ENCODE results near the gene CNIH2.
A peak's percentile ranks its signal among the peaks of the same experiment; 100 is the strongest.

Gene CNIH2

DNA sequence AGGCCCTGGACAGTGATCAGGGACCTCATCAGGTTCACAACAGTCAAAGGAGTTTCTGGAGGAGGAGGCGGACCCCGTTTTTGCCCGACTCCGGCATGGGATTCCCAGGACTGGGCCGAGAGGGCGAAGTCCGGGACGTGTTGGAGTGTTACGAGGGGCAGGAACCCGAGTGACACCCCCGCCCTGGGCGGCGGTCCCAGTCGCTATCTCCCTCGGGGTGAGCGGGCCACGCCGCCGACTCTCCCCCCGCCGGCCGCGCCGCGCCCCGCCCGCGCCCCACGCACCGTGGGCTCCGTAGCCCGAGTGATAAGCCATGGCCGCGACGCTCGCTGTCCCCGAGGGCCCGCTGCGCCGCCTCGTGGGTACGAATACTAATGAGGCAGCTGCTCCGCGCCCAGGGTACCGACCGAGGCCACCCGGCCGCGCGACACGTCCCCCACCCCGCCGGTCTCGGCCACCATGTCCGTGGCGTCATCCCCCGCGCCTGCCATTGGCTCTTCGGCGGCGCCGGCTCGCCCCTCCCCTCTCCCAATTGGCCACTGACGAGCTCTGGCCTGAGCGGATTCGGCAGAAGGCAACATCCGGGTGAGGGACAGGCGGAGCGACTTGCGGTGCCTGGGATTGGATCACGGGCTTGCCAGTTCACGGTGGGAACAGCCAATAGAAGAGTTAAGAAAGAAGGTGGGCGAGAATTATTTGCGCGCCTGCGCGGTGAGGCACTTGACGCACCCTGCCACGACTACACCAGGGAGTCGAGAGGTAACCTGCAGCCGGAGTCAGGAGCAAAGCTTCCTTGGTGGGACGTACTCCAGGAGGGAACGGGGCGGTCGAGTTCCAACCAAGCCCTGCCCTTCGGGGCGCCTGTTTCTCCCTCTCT lies 10.9 kb downstream of the CNIH2 start, which contains the start of gene YIF1A:
YIF1A (minus strand) TSS at position 473 of the 877 bp plus-strand sequence; CDS start at position 315, 158 bp downstream.
- peaks cover 3% of the 10 kb centered on the region for H3K36me3 Mint-ChIP-seq (ENCODE audit: low read depth)
- H3K9me3 Mint-ChIP-seq = no peaks in the 10 kb centered on the region
- H3K4me3 Mint-ChIP-seq = peak within 1 kb of the TSS; percentile 90
- peak within 1 kb of the TSS; percentile 88 for H3K27ac Mint-ChIP-seq
- peaks cover 20% of the 10 kb centered on the region for H3K27me3 Mint-ChIP-seq
- peaks cover 34% of the 10 kb centered on the region for H3K4me1 Mint-ChIP-seq (ENCODE audit: low read depth)

DNA sequence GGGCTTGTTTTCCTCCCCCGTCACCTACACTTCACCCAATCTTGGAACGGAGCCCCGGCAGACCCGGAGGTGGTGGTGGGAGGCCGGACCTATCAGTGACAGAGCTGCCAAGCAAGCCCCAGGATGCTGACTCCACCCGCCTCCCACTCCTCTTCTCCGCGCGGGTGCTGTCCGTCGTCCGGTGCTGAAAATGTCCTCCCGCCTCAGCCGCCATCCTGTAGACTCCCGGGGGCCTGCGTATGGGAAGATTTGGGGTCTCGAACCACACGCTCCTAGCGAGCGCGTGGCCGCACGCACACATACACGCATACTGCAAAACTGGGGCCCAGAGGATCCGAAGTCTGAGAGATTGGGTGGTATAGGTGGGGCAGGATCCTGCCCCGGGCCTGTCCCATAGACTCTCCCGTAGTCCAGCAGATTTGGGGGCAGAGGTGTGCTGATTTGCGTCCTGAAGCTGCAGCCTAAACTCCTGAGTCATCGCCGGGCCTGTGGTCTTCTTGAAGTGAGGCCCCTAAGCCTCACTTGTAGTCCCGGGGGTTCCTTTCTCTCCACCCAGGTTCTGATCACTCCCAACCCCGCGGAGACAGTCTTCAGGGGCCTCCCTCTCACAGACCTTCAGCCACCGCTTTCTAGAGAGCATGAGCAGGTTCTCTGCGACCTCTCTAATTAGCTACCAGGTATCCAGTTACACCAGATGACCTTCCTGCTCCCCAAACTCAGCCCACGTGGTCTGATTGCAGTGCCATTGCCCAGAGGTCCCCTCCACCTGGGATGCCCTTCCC lies 11.8 kb downstream of the CNIH2 start:
- Mint-ChIP-seq H3K4me3 (peak overlapping the region; percentile 90), H3K27me3 (peaks cover 20% of the 10 kb centered on the region), H3K9me3 (no peaks in the 10 kb centered on the region), H3K4me1 (ENCODE audit: low read depth) (peaks cover 34% of the 10 kb centered on the region), H3K27ac (peak overlapping the region; percentile 88), H3K36me3 (ENCODE audit: low read depth) (peaks cover 3% of the 10 kb centered on the region)

DNA sequence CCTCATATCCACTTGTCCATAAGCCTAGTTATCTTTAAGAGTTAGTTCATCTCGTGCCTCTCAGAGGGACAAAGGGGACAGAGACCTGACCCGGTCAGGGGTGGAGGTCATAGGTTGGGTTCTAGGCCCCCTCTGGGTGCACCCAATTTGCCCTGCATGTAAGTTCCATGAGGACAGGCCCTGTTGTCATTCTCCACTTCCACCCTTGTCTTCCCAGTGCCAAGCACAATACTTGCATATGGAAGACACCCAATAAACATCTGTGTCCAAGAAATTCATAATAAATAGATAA lies 12.3 kb downstream of the CNIH2 start:
- peaks cover 20% of the 10 kb centered on the region for H3K27me3 Mint-ChIP-seq
- H3K27ac Mint-ChIP-seq = no peak overlapping the region
- H3K4me3 Mint-ChIP-seq = peak overlapping the region; percentile 90

DNA sequence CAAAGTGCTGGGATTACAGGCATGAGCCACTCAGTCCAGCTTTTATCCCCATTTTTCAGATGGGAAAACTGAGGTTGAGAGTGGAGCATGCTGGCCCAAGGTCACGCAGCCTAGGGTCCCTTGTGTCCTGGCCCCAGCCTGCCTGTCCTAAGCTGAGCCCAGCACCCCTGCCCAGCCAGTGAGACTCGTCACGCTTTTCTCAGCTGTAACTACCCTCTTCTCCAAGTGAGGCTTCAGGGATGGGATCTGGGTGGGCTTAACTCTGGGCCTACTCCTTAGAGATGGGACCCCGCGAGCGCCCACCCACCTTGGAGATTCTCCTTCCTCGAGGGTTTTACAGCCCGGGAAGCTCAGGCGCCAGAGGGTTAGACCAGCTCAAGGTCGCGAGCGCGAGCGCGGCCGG lies 13.3 kb downstream of the CNIH2 start:
- no peaks in the 10 kb centered on the region for H3K9me3 Mint-ChIP-seq
- H3K4me3 Mint-ChIP-seq = no peak overlapping the region
- peaks cover 3% of the 10 kb centered on the region for H3K36me3 Mint-ChIP-seq (ENCODE audit: low read depth)
- peaks cover 34% of the 10 kb centered on the region for H3K4me1 Mint-ChIP-seq (ENCODE audit: low read depth)
- H3K27ac Mint-ChIP-seq = no peak overlapping the region
- peaks cover 20% of the 10 kb centered on the region for H3K27me3 Mint-ChIP-seq

More for the DNA sequence above, 12.3 kb downstream of the CNIH2 start:
- Mint-ChIP-seq H3K4me1 (ENCODE audit: low read depth) (peaks cover 34% of the 10 kb centered on the region), H3K36me3 (ENCODE audit: low read depth) (peaks cover 3% of the 10 kb centered on the region), H3K9me3 (no peaks in the 10 kb centered on the region)

DNA sequence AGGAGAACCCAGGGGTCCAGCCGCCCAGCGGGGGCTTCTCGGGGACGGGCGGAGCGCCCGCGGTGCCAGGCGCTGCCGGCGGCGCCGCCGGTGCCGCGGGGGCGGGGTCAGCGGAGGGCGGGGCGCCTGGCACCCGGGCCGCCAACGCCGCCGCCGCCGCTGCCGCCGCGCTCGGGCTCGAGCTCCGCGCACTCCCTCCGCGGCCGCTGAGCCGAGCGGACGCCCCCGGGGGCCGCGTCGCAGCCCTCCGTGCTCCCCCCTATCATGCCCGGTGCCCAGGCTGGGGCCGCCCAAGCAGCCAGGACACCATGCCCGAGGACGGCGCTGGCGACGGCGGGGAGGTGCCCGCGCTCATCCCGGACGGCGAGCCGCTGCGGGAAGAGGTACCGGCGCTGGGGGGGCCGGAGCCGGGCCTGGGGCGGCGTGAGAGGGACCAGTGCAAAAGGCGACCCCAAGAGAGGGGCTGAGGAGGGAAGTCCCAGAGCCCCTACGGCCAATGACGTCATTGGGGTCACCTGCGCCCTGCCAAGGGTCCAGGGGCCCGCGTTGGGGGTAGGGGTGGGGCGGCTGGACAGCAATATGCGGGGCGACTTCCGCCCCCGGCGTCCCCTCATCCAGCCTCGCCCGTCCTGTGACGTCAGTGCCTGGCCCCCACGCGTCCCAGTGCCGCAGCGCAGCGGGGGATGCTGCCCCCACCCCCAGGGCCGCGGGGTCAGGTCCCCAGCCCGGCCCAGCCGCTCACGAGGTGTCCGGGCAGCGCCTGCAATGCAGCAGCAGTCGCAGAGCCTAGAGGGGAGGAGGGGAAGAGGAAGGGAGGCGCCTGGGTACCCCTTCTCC lies 13.9 kb downstream of the CNIH2 start, which contains the start of gene TMEM151A:
TMEM151A (plus strand) TSS at position 189 of the 837 bp plus-strand sequence; CDS start at position 309, 120 bp downstream.
- Mint-ChIP-seq H3K9me3 (no peaks in the 10 kb centered on the region), H3K36me3 (ENCODE audit: low read depth) (peaks cover under 1% of the 10 kb centered on the region), H3K27ac (no peak within 1 kb of the TSS), H3K4me3 (peak within 1 kb of the TSS; percentile 90), H3K4me1 (ENCODE audit: low read depth) (peaks cover 34% of the 10 kb centered on the region), H3K27me3 (peaks cover 20% of the 10 kb centered on the region)

DNA sequence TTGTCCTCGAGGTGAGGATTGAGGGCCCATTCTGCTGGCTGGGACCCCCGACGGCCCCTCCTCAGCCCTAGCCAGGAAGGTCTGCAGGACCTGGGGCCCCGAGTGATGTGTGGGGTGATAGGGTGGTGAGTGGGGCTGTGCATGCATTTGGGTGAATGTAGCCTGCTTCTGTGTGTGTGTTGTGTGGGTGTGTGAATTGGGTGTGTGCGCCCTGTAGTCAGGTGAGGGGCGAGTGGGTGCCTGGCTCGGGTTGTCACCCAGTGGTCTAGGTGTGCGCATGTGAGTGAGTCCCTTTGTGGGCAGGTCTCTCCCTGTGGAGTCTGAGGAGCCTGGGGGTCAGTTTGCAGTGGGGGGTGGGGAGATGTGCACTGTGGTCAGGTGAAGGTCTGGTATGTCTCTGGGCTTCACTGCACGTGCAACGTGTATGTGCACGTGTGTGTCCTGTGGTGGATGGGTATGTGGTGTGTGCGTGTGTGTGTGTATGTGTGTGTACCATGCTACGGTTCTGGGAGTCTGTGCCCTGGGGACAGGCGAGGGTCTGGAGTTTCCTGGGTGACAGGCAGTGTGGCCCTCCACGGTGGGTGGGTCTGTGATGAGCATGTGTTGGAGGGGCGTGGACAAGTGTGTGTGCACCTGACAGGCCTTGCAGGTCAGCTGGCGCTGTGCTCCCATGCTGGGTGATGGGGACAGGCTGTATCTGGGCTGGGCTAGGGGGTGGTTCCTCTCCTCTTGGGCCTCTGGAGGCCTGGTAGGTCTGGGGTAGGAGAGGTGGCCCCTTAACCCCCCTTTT lies 14.8 kb downstream of the CNIH2 start:
- no peaks in the 10 kb centered on the region for H3K9me3 Mint-ChIP-seq
- no peaks in the 10 kb centered on the region for H3K36me3 Mint-ChIP-seq (ENCODE audit: low read depth)
- H3K27ac Mint-ChIP-seq = no peak overlapping the region
- H3K4me1 Mint-ChIP-seq (ENCODE audit: low read depth) = peaks cover 27% of the 10 kb centered on the region
- H3K4me3 Mint-ChIP-seq = peak overlapping the region; percentile 47
- H3K27me3 Mint-ChIP-seq = peaks cover 20% of the 10 kb centered on the region

DNA sequence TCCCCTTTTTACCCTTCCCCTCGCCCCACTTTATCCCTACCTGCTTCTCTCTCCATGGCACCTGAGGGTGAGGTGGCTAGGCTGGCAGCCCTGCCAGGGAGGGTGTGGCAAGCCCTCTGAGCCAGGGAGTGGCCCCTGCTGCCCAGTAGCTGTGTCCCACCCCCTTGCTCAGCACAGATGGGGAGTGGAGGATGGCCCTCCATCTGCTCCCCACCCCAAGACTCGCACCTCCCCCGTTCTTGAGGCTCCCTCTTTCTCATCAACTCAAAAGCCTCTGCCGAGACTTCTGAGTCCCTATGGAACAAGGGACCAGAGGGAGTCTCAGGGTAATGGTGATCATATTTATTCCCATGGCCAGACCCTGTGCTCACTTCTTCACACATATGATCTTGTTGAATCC lies 15.4 kb downstream of the CNIH2 start:
- Mint-ChIP-seq H3K36me3 (ENCODE audit: low read depth) (no peaks in the 10 kb centered on the region), H3K9me3 (no peaks in the 10 kb centered on the region), H3K27ac (no peak overlapping the region), H3K4me3 (no peak overlapping the region), H3K4me1 (ENCODE audit: low read depth) (peaks cover 27% of the 10 kb centered on the region), H3K27me3 (peaks cover 20% of the 10 kb centered on the region)

DNA sequence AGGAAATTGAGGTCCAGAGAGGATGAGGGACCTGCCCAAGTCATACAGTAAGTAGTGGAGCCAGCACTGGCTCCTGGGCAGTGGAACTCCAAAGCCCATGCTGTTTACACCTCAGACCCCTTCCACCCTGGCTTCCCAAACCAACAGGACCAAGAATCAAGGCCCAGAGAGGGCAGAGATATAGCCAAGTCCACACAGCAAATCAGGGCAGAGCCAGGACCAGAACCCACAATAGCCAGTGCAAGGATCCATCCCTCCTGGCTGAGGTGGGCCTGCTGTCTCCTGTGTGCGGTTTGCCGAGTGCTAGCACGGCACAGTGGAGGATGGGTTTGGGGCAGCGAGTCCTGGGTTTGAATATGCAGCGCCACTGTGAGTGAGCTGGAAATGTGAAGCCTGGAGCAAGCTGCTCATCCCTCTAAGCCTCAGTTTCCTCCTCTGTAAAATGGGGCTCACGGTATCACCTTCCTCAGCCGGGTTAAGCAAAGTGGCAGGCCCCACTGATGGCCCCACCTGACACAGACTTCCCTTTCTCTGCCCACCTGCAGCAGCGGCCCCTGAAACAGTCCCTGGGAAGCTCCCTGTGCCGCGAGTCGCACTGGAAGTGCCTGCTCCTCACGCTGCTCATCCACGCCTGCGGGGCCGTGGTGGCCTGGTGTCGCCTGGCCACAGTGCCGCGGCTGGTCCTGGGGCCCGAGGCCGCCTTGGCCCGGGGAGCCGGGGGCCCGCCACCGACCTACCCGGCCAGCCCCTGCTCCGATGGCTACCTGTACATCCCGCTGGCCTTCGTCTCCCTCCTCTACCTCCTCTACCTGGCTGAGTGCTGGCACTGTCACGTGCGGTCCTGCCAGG lies 16.0 kb downstream of the CNIH2 start:
- Mint-ChIP-seq H3K36me3 (ENCODE audit: low read depth) (no peaks in the 10 kb centered on the region), H3K27me3 (peaks cover 20% of the 10 kb centered on the region), H3K9me3 (no peaks in the 10 kb centered on the region), H3K4me1 (ENCODE audit: low read depth) (peaks cover 26% of the 10 kb centered on the region), H3K27ac (no peak overlapping the region), H3K4me3 (no peak overlapping the region)

DNA sequence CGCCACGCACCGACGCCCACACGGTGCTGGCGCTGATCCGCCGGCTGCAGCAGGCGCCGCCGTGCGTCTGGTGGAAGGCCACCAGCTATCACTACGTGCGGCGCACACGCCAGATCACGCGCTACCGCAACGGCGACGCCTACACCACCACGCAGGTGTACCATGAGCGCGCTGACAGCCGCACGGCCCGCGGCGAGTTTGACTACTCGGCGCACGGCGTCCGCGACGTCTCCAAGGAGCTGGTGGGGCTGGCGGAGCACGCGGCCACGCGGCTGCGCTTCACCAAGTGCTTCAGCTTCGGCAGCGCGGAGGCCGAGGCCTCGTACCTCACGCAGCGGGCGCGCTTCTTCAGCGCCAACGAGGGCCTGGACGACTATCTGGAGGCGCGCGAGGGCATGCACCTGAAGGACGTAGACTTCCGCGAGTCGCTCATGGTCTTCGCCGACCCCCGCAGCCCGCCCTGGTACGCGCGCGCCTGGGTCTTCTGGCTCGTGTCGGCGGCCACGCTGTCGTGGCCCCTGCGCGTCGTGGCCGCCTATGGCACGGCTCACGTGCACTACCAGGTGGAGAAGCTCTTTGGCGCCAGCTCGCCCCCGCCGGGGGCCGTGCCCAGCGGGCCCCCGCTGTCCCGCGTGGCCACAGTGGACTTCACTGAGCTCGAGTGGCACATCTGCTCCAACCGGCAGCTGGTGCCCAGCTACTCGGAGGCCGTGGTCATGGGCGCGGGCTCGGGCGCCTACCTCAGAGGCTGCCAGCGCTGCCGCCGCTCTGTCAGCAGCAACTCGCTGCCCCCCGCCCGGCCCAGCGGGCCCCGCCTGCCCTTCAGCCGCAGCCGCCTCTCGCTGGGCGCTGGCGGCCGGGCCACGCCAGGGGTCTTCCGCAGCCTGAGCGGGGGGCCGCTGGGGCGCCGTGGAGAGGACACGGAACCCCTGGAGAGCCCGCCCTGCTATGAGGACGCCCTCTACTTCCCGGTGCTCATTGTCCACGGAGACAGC lies 16.9 kb downstream of the CNIH2 start:
- Mint-ChIP-seq H3K4me3 (no peak overlapping the region), H3K4me1 (ENCODE audit: low read depth) (peaks cover 17% of the 10 kb centered on the region), H3K9me3 (no peaks in the 10 kb centered on the region), H3K36me3 (ENCODE audit: low read depth) (no peaks in the 10 kb centered on the region), H3K27ac (no peak overlapping the region), H3K27me3 (peaks cover 20% of the 10 kb centered on the region)

DNA sequence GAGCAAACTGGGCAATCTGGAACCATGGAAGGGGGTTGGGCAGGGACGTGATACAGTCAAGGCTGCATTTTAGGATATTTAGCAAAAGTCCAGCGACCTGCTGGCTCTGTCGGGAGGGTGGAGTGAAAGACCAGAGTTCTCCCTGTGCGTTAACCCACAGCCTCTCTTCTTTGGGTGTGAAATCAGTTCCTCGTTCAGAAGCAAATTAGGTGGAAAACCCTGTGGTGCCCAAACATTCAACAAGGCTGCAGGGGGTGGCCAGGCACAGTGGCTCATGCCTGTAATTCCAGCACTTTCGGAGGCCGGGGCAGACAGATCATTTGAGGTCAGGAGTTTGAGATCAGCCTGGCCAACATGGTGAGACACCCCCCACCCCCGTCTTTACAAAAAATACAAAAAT lies 19.6 kb downstream of the CNIH2 start:
- Mint-ChIP-seq H3K27ac (no peak overlapping the region), H3K9me3 (no peaks in the 10 kb centered on the region), H3K27me3 (peaks cover 11% of the 10 kb centered on the region), H3K4me1 (ENCODE audit: low read depth) (peaks cover 4% of the 10 kb centered on the region), H3K4me3 (no peak overlapping the region), H3K36me3 (ENCODE audit: low read depth) (no peaks in the 10 kb centered on the region)

DNA sequence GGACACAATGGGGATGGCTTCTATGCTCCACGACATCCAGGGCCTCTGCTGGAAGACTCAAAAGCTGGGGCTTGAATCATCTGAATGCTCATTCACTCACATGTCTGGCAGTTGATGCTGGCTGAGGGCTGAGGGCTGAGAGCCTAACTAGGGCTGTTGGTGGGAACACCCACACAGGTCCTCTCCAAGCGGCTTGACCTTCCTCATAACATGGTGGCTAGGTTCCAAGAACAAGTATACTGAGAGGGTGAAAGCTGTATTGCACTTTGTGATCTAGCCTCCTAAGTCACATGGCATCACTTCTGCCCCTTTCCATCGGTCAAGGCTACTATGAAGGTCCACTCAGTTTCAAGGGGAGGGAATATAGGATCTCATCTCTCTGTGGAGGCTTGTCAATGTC lies 21.2 kb downstream of the CNIH2 start:
- H3K27ac Mint-ChIP-seq = no peak overlapping the region

DNA sequence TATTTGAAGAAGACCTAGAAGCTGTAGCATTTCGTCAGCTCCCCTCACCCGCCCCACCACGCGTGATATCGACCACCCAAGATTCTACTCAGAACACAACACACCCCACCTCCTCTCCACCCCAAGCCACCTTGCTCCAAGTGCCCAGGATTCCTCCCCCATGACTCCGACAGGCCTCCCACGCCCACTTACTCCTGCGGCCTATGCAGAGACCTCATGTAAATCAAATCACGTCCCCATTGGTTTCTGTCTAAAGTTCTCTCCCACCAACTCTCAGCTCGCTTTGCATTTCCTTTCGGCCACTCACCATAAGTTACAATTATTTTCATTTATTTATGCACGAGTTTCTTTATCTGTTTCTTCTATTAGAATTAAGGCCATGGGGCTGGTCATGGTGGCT lies 24.7 kb downstream of the CNIH2 start:
- Mint-ChIP-seq H3K27me3 (peaks cover 3% of the 10 kb centered on the region), H3K4me3 (no peak overlapping the region), H3K9me3 (no peaks in the 10 kb centered on the region), H3K36me3 (ENCODE audit: low read depth) (no peaks in the 10 kb centered on the region), H3K27ac (no peak overlapping the region), H3K4me1 (ENCODE audit: low read depth) (no peaks in the 10 kb centered on the region)

More for the DNA sequence above, 21.2 kb downstream of the CNIH2 start:
- Mint-ChIP-seq H3K9me3 (no peaks in the 10 kb centered on the region), H3K36me3 (ENCODE audit: low read depth) (no peaks in the 10 kb centered on the region), H3K4me3 (no peak overlapping the region), H3K4me1 (ENCODE audit: low read depth) (no peaks in the 10 kb centered on the region), H3K27me3 (no peaks in the 10 kb centered on the region)

Measured in stimulated activated naive CD8-positive, alpha-beta T cell treated with anti-CD3 and anti-CD28 coated beads, Interleukin-15, Interleukin-2, amounts not matched to agents 100 ng/mL and 50 ng/mL, for 24 hours (primary cell).